Measurements from ENCODE around the gene ESRP2. TPM values are rescaled to one million over a fixed set of nuclear protein-coding genes. Genes with fewer than 3 reads are reported as not detected.

ESRP2 gene
- total RNA-seq, 1 experiment from 2014 or later: 0.19 TPM

GRCh38 chr16:68250951-68251350 is 15.0 kb upstream of the ESRP2 start:
- Histone ChIP-seq H3K9me3 (ENCODE audit: low read depth, low read length, poor library complexity, severe bottlenecking) (no peaks in the 10 kb centered on the region), H3K36me3 (ENCODE audit: insufficient read depth, low read length, poor library complexity, severe bottlenecking) (no peaks in the 10 kb centered on the region), H3K4me1 (ENCODE audit: insufficient read depth, low read length, poor library complexity, severe bottlenecking) (no peaks in the 10 kb centered on the region), H3K27me3 (replicated peaks; ENCODE audit: insufficient read depth, low read depth, low read length, poor library complexity) (no peaks in the 10 kb centered on the region), H3K27ac (ENCODE audit: low read depth, low read length, poor library complexity, severe bottlenecking) (no peak overlapping the region), H3K4me3 (ENCODE audit: low read depth, low read length, poor library complexity, severe bottlenecking) (no peak overlapping the region)
- ChIA-PET POLR2A (ENCODE audit: low non-redundant PET) (no interaction called here), CTCF (no interaction called here)
- no TSS peak for BruUV-seq (replicated peaks)
- TF ChIP-seq CTCF (conservative IDR thresholded peaks at IDR 0.05; ENCODE audit: low read depth, low read length): no peak
- TF ChIP-seq EZH2 (IDR thresholded peaks at IDR 0.05; ENCODE audit: borderline replicate concordance, low read depth, low read length, poor library complexity, severe bottlenecking): no peak
- no peak for DNase-seq (ENCODE audit: low spot score)
- intact Hi-C loops (cut with micrococcal nuclease; ENCODE audit: unreplicated experiment): no loop called here

- Histone ChIP-seq H3K4me3 (ENCODE audit: low read depth, low read length, poor library complexity, severe bottlenecking) (no peak overlapping the region), H3K27ac (ENCODE audit: low read depth, low read length, poor library complexity, severe bottlenecking) (no peak overlapping the region), H3K36me3 (ENCODE audit: insufficient read depth, low read length, poor library complexity, severe bottlenecking) (no peaks in the 10 kb centered on the region), H3K27me3 (replicated peaks; ENCODE audit: insufficient read depth, low read depth, low read length, poor library complexity) (no peaks in the 10 kb centered on the region), H3K9me3 (ENCODE audit: low read depth, low read length, poor library complexity, severe bottlenecking) (no peaks in the 10 kb centered on the region), H3K4me1 (ENCODE audit: insufficient read depth, low read length, poor library complexity, severe bottlenecking) (peaks cover 3% of the 10 kb centered on the region)
- CTCF ChIA-PET: interaction anchor here (1.5 kb wide), 1 partner anchor 15 kb away, joined by 6 read pairs; the partner anchor contains the start of gene SLC7A6
- no peak for DNase-seq (ENCODE audit: low spot score)
- no peak for TF ChIP-seq EZH2 (IDR thresholded peaks at IDR 0.05; ENCODE audit: borderline replicate concordance, low read depth, low read length, poor library complexity, severe bottlenecking)
- no peak for TF ChIP-seq CTCF (conservative IDR thresholded peaks at IDR 0.05; ENCODE audit: low read depth, low read length)
- POLR2A ChIA-PET (ENCODE audit: low non-redundant PET): no interaction called here
- intact Hi-C loops (cut with micrococcal nuclease; ENCODE audit: unreplicated experiment): no loop called here
- BruUV-seq (replicated peaks): no TSS peak
Observed at GRCh38 chr16:68249371-68249770, 13.4 kb upstream of the ESRP2 start.

- CTCF ChIA-PET: no interaction called here
- no peaks in the 10 kb centered on the region for H3K9me3 ChIP-seq (ENCODE audit: low read depth, low read length, poor library complexity, severe bottlenecking)
- no peak for DNase-seq (ENCODE audit: low spot score)
- no TSS peak for BruUV-seq (replicated peaks)
- H3K4me1 ChIP-seq (ENCODE audit: insufficient read depth, low read length, poor library complexity, severe bottlenecking): peaks cover 6% of the 10 kb centered on the region
- TF ChIP-seq EZH2 (IDR thresholded peaks at IDR 0.05; ENCODE audit: borderline replicate concordance, low read depth, low read length, poor library complexity, severe bottlenecking) (no peak), CTCF (conservative IDR thresholded peaks at IDR 0.05; ENCODE audit: low read depth, low read length) (no peak)
- intact Hi-C loops (cut with micrococcal nuclease; ENCODE audit: unreplicated experiment): no loop called here
- H3K27ac ChIP-seq (ENCODE audit: low read depth, low read length, poor library complexity, severe bottlenecking): no peak overlapping the region
- H3K27me3 ChIP-seq (replicated peaks; ENCODE audit: insufficient read depth, low read depth, low read length, poor library complexity): no peaks in the 10 kb centered on the region
- POLR2A ChIA-PET (ENCODE audit: low non-redundant PET): no interaction called here
- H3K36me3 ChIP-seq (ENCODE audit: insufficient read depth, low read length, poor library complexity, severe bottlenecking): no peaks in the 10 kb centered on the region
- H3K4me3 ChIP-seq (ENCODE audit: low read depth, low read length, poor library complexity, severe bottlenecking): no peak overlapping the region
Observed at GRCh38 chr16:68247932-68248331, 12.0 kb upstream of the ESRP2 start.

All from A673 (cell line).